DMS79 (cell line): ENCODE measurements around the gene DYNC1LI2.
"Not testable (repeated sequence)": the region's sequence is repeated elsewhere in the genome, so short reads cannot be mapped to it uniquely, and the experiment has no call there.

ENCODE experiments used
- DNase-seq: peaks from one replicate; lab custom pipeline; 2025; lab: John Stamatoyannopoulos, UW

The DYNC1LI2 gene

GRCh38 chr16:66696669-66697630 is 54.5 kb downstream of the DYNC1LI2 start, which contains the start of gene CMTM4:
CMTM4 (minus strand) TSS chr16:66696743; CDS start chr16:66696525, 218 bp downstream.
- peak; percentile 7 for DNase-seq

GRCh38 chr16:66695935-66696668 is 55.3 kb downstream of the DYNC1LI2 start:
- no peak for DNase-seq

GRCh38 chr16:66695471-66695934 is 55.9 kb downstream of the DYNC1LI2 start:
- no peak for DNase-seq

GRCh38 chr16:66693149-66693548 is 58.3 kb downstream of the DYNC1LI2 start:
- DNase-seq: no peak

GRCh38 chr16:66692341-66692740 is 59.1 kb downstream of the DYNC1LI2 start:
- no peak for DNase-seq

- DNase-seq: no peak
Measured at GRCh38 chr16:66691234-66691633, 60.2 kb downstream of the DYNC1LI2 start.

GRCh38 chr16:66690106-66690847 is 61.1 kb downstream of the DYNC1LI2 start:
- DNase-seq: no peak

GRCh38 chr16:66689282-66689681 is 62.1 kb downstream of the DYNC1LI2 start:
- DNase-seq: no peak

- no peak for DNase-seq
Measured at GRCh38 chr16:66687906-66688625, 63.3 kb downstream of the DYNC1LI2 start.

GRCh38 chr16:66685501-66686115 is 65.8 kb downstream of the DYNC1LI2 start:
- not testable (repeated sequence) for DNase-seq

GRCh38 chr16:66682271-66682670 is 69.1 kb downstream of the DYNC1LI2 start:
- no peak for DNase-seq

- DNase-seq: no peak
Measured at GRCh38 chr16:66681676-66682075, 69.7 kb downstream of the DYNC1LI2 start.

- DNase-seq: no peak
Measured at GRCh38 chr16:66678337-66678736, 73.1 kb downstream of the DYNC1LI2 start.

- no peak for DNase-seq
Measured at GRCh38 chr16:66677836-66678235, 73.6 kb downstream of the DYNC1LI2 start.

- no peak for DNase-seq
Measured at GRCh38 chr16:66677179-66677578, 74.2 kb downstream of the DYNC1LI2 start.

- DNase-seq: no peak
Measured at GRCh38 chr16:66676599-66676998, 74.8 kb downstream of the DYNC1LI2 start.

- DNase-seq: no peak
Measured at GRCh38 chr16:66673691-66674090, 77.7 kb downstream of the DYNC1LI2 start.
